Measurements from ENCODE around the gene LRP5.

Gene LRP5

DNA sequence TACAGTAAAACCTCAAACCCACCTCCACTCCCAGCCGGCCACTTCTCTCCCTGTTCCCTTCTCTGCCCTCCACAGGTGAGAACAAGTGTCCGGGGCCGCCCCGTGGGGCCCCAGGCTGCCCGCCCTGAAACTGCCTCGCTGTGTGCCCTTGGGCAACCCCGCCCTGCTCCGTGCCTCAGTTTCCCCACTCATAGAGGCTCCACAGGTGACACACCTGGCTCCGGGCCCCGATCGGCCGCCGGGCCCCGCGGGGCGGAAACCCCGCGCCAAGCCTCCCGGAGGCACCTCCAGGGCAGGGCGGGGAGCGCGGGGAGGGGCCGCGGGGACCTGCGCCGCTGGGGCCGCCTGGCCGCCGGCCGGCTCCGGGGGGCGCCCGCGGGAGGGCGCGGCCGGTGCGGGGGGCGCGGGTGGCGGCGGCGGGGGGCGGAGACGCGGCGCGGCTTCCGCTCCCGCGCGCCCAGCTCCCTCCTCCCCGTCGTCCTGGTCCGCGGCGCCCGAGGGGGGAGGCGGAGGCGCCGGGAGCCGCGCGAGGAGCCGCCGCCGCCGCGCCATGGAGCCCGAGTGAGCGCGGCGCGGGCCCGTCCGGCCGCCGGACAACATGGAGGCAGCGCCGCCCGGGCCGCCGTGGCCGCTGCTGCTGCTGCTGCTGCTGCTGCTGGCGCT, at the start of gene LRP5:
Gene LRP5, plus strand, starts transcription at position 475 of the 663 bp plus-strand sequence. Its CDS starts 124 bp downstream, at position 599.
- no peaks in the 10 kb centered on the region for H3K36me3 ChIP-seq (ENCODE audit: control insufficient read depth, insufficient read depth, low read length)

DNA sequence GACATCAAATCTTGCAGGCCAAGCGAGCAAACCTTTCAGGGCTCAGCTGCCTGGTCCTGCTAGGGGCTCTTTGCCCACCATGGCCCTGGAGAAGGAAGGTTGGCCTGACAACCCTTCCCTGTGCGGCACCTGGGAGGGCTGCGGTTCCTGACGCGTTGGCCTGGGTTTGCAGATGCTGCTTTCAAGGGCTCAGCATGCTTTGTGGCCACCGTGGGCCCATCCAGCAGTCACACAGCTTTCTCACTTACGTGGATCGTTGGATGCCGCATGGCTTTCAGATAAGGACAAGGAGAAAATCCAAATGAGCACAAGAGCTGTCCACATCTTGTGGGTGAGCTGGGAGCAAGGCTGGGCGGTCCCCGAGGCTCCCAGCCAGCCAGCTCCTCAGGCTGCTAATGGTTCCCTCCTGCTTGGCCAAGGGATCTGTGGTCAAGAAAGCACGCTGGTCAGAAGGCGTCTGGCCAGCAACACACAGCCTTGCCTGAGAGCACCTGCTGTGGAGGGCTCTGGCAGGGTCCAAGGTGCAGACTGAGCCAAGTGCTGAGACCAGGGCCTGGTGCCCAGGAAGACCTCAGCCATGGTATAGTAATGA, 48.9 kb upstream of the LRP5 start:
- H2AFZ ChIP-seq, result no peak overlapping the region
- H3K9me3 ChIP-seq (ENCODE audit: control insufficient read depth, low read length), result no peaks in the 10 kb centered on the region
- no peaks in the 10 kb centered on the region for H3K27me3 ChIP-seq (ENCODE audit: control insufficient read depth, insufficient read depth, low read length)
- no peaks in the 10 kb centered on the region for H3K4me1 ChIP-seq
- no peak overlapping the region for H3K4me2 ChIP-seq (ENCODE audit: low read length)
- no peak overlapping the region for H3K27ac ChIP-seq
- no peak overlapping the region for H3K9ac ChIP-seq
- no peaks in the 10 kb centered on the region for H3K36me3 ChIP-seq (ENCODE audit: control insufficient read depth, insufficient read depth, low read length)
- no peaks in the 10 kb centered on the region for H3K79me2 ChIP-seq
- H3K4me3 ChIP-seq (ENCODE audit: low read depth, low read length), result no peak overlapping the region
- TF ChIP-seq, protein P1, sequence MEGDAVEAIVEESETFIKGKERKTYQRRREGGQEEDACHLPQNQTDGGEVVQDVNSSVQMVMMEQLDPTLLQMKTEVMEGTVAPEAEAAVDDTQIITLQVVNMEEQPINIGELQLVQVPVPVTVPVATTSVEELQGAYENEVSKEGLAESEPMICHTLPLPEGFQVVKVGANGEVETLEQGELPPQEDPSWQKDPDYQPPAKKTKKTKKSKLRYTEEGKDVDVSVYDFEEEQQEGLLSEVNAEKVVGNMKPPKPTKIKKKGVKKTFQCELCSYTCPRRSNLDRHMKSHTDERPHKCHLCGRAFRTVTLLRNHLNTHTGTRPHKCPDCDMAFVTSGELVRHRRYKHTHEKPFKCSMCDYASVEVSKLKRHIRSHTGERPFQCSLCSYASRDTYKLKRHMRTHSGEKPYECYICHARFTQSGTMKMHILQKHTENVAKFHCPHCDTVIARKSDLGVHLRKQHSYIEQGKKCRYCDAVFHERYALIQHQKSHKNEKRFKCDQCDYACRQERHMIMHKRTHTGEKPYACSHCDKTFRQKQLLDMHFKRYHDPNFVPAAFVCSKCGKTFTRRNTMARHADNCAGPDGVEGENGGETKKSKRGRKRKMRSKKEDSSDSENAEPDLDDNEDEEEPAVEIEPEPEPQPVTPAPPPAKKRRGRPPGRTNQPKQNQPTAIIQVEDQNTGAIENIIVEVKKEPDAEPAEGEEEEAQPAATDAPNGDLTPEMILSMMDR (IDR thresholded peaks at IDR 0.05), result no peak

More for the DNA sequence above, at the start of gene LRP5:
- Histone ChIP-seq H3K4me2 (ENCODE audit: low read length) (peak within 1 kb of the TSS; percentile 80), H3K4me1 (peaks cover 6% of the 10 kb centered on the region), H3K79me2 (peaks cover 14% of the 10 kb centered on the region), H3K27ac (no peak within 1 kb of the TSS), H3K4me3 (ENCODE audit: low read depth, low read length) (peak within 1 kb of the TSS; percentile 52), H2AFZ (peak within 1 kb of the TSS; percentile 44), H3K9ac (no peak within 1 kb of the TSS), H3K9me3 (ENCODE audit: control insufficient read depth, low read length) (no peaks in the 10 kb centered on the region), H3K27me3 (ENCODE audit: control insufficient read depth, insufficient read depth, low read length) (no peaks in the 10 kb centered on the region)
- TF ChIP-seq, protein P1 (IDR thresholded peaks at IDR 0.05), result no peak

DNA sequence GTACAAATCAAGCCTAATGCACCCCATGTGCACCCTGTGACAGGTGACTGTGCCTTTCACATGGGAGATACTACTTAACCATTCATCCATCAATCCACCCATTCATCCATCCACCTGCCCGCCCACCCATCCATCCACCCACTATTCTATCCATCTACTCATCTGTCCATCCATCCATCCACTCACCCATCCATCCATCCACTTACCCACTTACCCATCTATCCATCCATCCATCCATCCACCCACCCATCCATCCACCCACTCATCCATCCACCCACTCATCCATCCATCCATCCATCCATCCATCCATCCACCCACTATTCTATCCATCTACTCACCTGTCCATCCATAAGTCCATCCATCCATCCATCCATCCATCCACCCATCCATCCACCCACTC, 48.1 kb upstream of the LRP5 start:
- H3K9me3 ChIP-seq (ENCODE audit: control insufficient read depth, low read length), result no peaks in the 10 kb centered on the region
- H3K27me3 ChIP-seq (ENCODE audit: control insufficient read depth, insufficient read depth, low read length), result no peaks in the 10 kb centered on the region
- H3K27ac ChIP-seq, result no peak overlapping the region
- H3K9ac ChIP-seq, result no peak overlapping the region
- no peaks in the 10 kb centered on the region for H3K4me1 ChIP-seq
- no peaks in the 10 kb centered on the region for H3K79me2 ChIP-seq
- H3K36me3 ChIP-seq (ENCODE audit: control insufficient read depth, insufficient read depth, low read length), result no peaks in the 10 kb centered on the region
- no peak overlapping the region for H2AFZ ChIP-seq
- no peak overlapping the region for H3K4me2 ChIP-seq (ENCODE audit: low read length)
- TF ChIP-seq, protein P1 (IDR thresholded peaks at IDR 0.05), result no peak
- no peak overlapping the region for H3K4me3 ChIP-seq (ENCODE audit: low read depth, low read length)

DNA sequence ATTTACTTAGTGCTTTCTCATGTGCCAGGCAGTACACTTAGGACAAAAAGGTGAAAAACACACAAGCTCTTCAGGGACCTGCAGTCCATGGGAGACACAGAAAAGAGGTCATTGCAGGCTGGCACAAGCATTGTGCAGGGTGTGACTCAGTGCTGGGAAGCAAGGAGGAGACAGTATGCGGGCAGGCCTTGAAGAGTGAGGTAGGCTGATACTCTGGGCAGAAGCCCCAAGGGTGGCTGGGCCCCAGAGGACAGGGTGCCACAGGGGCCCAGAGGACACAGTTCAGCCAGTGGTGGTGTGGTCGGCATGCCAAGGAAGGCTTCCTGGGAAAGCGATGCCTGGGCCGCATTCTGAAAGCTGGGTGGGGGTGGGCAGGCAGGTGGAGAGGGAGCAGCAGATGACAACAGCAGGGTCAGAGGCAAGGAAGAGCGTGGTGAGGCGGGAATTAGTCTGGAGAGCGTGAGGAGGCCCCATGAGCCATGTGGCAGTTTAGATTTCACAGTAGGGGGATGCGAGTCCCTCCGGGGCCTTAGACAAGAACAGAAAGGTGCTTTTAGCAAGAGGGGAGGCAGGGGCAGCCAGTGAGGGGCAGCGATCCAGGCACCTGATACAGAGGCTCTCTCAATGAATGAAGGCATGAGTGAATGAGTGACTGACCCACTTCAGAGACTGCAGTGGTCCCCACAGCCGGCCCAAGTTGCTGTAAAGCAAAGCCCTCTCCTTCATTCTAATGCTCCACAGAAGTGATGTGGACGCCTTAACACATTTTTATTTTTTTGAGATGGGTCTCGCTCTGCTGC, 47.5 kb upstream of the LRP5 start:
- no peak overlapping the region for H3K9ac ChIP-seq
- H3K4me1 ChIP-seq, result no peaks in the 10 kb centered on the region
- H3K4me2 ChIP-seq (ENCODE audit: low read length), result no peak overlapping the region
- no peak overlapping the region for H3K27ac ChIP-seq
- no peaks in the 10 kb centered on the region for H3K79me2 ChIP-seq
- H3K27me3 ChIP-seq (ENCODE audit: control insufficient read depth, insufficient read depth, low read length), result no peaks in the 10 kb centered on the region
- H2AFZ ChIP-seq, result no peak overlapping the region
- no peaks in the 10 kb centered on the region for H3K9me3 ChIP-seq (ENCODE audit: control insufficient read depth, low read length)
- H3K4me3 ChIP-seq (ENCODE audit: low read depth, low read length), result no peak overlapping the region
- no peaks in the 10 kb centered on the region for H3K36me3 ChIP-seq (ENCODE audit: control insufficient read depth, insufficient read depth, low read length)
- TF ChIP-seq, protein P1 (IDR thresholded peaks at IDR 0.05), result no peak
